HT1080 (cell line): Measurements from ENCODE around the gene STH. TPM values are rescaled to one million over a fixed set of nuclear protein-coding genes. Genes with fewer than 3 reads are reported as not detected.
"Not testable (repeated sequence)": the region's sequence is repeated elsewhere in the genome, so short reads cannot be mapped to it uniquely, and the experiment has no call there.

Experiments used
- DNase-seq: peaks from one replicate; pipeline ENCODE4 v3.0.0-alpha.2; 2015; ENCODE audit warnings: low read depth
- total RNA-seq: library from RNA; depleted of rRNA; stranded (reverse); fragments of >200 nt; shearing (Covaris generic); gene quantifications from 2 replicates; pipeline ENCODE4 v1.2.3, GENCODE V29; 2014

The STH gene
- total RNA-seq, 1 experiment from 2014 or later, result not detected

DNA sequence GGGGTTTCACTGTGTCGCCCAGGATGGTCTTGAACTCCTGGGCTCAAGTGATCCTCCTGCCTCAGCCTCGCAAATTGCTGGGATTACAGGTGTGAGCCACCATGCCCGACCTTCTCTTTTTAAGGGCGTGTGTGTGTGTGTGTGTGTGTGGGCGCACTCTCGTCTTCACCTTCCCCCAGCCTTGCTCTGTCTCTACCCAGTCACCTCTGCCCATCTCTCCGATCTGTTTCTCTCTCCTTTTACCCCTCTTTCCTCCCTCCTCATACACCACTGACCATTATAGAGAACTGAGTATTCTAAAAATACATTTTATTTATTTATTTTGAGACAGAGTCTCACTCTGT, 3.9 kb downstream of the STH start:
- no peak for DNase-seq

DNA sequence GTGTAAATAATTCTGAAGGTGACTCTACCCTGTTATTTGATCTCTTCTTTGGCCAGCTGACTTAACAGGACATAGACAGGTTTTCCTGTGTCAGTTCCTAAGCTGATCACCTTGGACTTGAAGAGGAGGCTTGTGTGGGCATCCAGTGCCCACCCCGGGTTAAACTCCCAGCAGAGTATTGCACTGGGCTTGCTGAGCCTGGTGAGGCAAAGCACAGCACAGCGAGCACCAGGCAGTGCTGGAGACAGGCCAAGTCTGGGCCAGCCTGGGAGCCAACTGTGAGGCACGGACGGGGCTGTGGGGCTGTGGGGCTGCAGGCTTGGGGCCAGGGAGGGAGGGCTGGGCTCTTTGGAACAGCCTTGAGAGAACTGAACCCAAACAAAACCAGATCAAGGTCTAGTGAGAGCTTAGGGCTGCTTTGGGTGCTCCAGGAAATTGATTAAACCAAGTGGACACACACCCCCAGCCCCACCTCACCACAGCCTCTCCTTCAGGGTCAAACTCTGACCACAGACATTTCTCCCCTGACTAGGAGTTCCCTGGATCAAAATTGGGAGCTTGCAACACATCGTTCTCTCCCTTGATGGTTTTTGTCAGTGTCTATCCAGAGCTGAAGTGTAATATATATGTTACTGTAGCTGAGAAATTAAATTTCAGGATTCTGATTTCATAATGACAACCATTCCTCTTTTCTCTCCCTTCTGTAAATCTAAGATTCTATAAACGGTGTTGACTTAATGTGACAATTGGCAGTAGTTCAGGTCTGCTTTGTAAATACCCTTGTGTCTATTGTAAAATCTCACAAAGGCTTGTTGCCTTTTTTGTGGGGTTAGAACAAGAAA, 5.1 kb downstream of the STH start:
- peak; percentile 13 for DNase-seq

DNA sequence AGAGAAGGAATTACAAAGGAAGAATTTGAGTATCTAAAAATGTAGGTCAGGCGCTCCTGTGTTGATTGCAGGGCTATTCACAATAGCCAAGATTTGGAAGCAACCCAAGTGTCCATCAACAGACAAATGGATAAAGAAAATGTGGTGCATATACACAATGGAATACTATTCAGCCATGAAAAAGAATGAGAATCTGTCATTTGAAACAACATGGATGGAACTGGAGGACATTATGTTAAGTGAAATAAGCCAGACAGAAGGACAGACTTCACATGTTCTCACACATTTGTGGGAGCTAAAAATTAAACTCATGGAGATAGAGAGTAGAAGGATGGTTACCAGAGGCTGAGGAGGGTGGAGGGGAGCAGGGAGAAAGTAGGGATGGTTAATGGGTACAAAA, 7.0 kb downstream of the STH start:
- DNase-seq, result not testable (repeated sequence)

DNA sequence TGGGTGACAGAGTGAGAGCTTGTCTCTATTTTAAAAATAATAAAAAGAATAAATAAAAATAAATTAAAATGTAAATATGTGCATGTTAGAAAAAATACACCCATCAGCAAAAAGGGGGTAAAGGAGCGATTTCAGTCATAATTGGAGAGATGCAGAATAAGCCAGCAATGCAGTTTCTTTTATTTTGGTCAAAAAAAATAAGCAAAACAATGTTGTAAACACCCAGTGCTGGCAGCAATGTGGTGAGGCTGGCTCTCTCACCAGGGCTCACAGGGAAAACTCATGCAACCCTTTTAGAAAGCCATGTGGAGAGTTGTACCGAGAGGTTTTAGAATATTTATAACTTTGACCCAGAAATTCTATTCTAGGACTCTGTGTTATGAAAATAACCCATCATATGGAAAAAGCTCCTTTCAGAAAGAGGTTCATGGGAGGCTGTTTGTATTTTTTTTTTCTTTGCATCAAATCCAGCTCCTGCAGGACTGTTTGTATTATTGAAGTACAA, 8.5 kb downstream of the STH start:
- no peak for DNase-seq

DNA sequence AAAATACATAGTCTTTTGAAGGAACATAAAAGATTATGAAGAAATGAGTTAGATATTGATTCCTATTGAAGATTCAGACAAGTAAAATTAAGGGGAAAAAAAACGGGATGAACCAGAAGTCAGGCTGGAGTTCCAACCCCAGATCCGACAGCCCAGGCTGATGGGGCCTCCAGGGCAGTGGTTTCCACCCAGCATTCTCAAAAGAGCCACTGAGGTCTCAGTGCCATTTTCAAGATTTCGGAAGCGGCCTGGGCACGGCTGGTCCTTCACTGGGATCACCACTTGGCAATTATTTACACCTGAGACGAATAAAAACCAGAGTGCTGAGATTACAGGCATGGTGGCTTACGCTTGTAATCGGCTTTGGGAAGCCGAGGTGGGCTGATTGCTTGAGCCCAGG, 9.5 kb downstream of the STH start:
- no peak for DNase-seq

DNA sequence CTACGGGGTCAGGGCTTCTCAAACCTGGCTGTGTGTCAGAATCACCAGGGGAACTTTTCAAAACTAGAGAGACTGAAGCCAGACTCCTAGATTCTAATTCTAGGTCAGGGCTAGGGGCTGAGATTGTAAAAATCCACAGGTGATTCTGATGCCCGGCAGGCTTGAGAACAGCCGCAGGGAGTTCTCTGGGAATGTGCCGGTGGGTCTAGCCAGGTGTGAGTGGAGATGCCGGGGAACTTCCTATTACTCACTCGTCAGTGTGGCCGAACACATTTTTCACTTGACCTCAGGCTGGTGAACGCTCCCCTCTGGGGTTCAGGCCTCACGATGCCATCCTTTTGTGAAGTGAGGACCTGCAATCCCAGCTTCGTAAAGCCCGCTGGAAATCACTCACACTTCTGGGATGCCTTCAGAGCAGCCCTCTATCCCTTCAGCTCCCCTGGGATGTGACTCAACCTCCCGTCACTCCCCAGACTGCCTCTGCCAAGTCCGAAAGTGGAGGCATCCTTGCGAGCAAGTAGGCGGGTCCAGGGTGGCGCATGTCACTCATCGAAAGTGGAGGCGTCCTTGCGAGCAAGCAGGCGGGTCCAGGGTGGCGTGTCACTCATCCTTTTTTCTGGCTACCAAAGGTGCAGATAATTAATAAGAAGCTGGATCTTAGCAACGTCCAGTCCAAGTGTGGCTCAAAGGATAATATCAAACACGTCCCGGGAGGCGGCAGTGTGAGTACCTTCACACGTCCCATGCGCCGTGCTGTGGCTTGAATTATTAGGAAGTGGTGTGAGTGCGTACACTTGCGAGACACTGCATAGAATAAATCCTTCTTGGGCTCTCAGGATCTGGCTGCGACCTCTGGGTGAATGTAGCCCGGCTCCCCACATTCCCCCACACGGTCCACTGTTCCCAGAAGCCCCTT, 10.9 kb downstream of the STH start:
- DNase-seq, result peak; percentile 80

DNA sequence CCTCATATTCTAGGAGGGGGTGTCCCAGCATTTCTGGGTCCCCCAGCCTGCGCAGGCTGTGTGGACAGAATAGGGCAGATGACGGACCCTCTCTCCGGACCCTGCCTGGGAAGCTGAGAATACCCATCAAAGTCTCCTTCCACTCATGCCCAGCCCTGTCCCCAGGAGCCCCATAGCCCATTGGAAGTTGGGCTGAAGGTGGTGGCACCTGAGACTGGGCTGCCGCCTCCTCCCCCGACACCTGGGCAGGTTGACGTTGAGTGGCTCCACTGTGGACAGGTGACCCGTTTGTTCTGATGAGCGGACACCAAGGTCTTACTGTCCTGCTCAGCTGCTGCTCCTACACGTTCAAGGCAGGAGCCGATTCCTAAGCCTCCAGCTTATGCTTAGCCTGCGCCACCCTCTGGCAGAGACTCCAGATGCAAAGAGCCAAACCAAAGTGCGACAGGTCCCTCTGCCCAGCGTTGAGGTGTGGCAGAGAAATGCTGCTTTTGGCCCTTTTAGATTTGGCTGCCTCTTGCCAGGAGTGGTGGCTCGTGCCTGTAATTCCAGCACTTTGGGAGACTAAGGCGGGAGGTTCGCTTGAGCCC, 11.6 kb downstream of the STH start:
- no peak for DNase-seq

DNA sequence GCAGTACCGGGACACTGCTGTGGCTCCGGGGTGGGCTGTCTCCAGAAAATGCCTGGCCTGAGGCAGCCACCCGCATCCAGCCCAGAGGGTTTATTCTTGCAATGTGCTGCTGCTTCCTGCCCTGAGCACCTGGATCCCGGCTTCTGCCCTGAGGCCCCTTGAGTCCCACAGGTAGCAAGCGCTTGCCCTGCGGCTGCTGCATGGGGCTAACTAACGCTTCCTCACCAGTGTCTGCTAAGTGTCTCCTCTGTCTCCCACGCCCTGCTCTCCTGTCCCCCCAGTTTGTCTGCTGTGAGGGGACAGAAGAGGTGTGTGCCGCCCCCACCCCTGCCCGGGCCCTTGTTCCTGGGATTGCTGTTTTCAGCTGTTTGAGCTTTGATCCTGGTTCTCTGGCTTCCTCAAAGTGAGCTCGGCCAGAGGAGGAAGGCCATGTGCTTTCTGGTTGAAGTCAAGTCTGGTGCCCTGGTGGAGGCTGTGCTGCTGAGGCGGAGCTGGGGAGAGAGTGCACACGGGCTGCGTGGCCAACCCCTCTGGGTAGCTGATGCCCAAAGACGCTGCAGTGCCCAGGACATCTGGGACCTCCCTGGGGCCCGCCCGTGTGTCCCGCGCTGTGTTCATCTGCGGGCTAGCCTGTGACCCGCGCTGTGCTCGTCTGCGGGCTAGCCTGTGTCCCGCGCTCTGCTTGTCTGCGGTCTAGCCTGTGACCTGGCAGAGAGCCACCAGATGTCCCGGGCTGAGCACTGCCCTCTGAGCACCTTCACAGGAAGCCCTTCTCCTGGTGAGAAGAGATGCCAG, 12.9 kb downstream of the STH start:
- DNase-seq, result no peak

DNA sequence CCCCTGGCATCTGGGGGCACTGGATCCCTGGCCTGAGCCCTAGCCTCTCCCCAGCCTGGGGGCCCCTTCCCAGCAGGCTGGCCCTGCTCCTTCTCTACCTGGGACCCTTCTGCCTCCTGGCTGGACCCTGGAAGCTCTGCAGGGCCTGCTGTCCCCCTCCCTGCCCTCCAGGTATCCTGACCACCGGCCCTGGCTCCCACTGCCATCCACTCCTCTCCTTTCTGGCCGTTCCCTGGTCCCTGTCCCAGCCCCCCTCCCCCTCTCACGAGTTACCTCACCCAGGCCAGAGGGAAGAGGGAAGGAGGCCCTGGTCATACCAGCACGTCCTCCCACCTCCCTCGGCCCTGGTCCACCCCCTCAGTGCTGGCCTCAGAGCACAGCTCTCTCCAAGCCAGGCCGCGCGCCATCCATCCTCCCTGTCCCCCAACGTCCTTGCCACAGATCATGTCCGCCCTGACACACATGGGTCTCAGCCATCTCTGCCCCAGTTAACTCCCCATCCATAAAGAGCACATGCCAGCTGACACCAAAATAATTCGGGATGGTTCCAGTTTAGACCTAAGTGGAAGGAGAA, 13.5 kb downstream of the STH start:
- no peak for DNase-seq

DNA sequence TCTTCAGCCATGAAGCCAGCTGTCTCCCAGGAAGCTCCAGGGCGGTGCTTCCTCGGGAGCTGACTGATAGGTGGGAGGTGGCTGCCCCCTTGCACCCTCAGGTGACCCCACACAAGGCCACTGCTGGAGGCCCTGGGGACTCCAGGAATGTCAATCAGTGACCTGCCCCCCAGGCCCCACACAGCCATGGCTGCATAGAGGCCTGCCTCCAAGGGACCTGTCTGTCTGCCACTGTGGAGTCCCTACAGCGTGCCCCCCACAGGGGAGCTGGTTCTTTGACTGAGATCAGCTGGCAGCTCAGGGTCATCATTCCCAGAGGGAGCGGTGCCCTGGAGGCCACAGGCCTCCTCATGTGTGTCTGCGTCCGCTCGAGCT, 14.1 kb downstream of the STH start:
- DNase-seq, result no peak

DNA sequence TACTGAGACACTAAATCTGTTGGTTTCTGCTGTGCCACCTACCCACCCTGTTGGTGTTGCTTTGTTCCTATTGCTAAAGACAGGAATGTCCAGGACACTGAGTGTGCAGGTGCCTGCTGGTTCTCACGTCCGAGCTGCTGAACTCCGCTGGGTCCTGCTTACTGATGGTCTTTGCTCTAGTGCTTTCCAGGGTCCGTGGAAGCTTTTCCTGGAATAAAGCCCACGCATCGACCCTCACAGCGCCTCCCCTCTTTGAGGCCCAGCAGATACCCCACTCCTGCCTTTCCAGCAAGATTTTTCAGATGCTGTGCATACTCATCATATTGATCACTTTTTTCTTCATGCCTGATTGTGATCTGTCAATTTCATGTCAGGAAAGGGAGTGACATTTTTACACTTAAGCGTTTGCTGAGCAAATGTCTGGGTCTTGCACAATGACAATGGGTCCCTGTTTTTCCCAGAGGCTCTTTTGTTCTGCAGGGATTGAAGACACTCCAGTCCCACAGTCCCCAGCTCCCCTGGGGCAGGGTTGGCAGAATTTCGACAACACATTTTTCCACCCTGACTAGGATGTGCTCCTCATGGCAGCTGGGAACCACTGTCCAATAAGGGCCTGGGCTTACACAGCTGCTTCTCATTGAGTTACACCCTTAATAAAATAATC, 14.6 kb downstream of the STH start:
- DNase-seq, result no peak

DNA sequence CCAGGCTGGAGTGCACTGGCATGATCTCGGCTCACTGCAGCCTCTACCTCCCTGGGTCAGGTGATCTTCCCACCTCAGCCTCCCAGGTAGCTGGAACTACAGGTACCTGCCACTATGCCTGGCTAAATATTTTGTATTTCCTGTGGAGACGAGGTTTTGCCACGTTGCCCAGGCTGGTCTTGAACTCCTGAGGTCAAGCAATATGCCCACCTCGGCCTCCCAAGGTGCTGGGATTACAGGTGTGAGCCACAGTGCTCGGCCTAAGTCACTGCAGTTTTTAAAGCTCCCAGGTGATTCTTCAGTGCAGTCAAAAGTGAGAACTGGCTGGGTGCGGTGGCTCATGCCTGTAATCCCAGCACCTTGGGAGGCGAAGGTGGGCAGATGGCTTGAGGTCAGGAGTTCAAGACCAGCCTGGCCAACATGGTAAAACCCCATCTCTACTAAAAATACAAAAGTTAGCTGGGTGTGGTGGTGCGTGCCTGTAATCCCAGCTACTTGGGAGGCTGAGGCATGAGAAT, 20.4 kb downstream of the STH start:
- DNase-seq, result not testable (repeated sequence)

DNA sequence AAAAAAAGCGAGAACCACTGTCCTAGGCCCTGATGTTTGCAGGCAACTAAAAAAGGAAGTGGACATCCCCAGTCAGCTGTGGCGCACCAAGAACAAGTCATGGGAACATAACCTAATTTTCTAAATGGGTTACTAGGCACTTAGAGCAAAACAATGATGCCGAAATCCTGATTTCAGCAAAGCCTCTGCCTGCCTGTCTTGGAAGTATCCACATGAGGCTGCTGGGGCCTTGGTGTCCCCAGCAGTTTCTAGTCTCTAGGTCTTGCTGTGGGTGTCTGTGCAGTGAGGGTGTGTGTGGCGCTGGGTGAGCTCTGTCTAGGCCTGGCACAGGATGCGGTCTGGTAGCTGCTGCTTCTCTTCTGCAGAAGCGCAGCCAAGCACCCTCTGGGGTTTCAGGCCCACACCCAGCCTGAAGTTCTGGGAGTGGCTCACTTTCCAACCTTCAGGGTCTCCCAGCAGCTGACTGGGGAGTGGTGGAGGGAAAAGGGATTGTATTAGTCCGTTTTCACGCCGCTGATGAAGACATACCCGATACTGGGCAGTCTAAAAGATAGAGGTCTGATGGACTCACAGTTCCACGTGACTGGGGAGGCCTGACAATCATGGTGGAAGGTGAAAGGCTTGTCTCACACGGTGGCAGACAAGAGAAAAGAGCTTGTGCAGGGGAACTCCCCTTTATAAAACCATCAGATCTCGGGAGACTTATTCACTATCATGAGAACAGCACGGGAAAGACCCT, 21.1 kb downstream of the STH start:
- DNase-seq, result no peak

DNA sequence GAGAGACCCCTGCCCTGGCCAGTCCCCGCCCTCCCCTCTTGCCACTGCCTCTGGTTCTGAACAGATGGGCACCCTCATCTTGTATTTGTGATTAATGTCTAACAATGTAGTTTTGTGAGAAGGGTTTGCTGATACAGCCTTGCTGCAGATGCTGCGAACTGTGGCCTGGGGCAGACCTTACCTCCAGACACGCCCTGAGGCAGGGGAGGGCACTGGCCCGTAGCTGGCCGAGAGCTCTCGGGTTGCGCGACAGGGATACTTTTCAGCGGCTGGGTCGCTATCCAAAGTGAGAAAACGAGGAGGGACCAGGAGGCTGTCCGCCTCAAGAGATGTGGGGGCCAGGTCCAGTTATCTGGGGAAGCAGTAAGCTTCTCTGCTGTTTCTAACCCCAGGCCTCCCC, 21.9 kb downstream of the STH start:
- no peak for DNase-seq

DNA sequence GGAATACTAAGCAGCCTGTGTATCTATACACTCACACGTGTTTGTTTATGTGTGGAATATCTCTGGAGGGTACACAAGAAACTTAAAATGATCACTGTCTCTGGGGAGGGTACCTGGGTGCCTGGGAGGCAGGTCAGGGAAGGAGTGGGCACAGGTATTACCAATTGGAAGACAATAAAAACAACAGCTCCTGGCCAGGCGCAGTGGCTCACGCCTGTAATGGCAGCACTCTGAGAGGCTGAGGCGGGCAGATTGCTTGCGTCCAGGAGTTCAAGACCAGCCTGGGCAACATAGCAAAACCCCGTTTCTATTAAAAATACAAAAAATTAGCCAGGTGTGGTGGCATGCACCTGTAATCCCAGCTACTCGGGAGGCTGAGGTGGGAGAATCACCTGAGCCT, 24.3 kb downstream of the STH start:
- not testable (repeated sequence) for DNase-seq

DNA sequence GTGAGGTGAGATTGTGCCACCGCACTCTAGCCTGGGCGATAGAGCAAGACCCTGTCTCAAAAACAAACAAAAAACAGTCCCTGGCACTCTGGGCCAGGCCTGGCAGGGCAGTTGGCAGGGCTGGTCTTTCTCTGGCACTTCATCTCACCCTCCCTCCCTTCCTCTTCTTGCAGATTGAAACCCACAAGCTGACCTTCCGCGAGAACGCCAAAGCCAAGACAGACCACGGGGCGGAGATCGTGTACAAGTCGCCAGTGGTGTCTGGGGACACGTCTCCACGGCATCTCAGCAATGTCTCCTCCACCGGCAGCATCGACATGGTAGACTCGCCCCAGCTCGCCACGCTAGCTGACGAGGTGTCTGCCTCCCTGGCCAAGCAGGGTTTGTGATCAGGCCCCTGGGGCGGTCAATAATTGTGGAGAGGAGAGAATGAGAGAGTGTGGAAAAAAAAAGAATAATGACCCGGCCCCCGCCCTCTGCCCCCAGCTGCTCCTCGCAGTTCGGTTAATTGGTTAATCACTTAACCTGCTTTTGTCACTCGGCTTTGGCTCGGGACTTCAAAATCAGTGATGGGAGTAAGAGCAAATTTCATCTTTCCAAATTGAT, 24.8 kb downstream of the STH start:
- DNase-seq, result no peak

DNA sequence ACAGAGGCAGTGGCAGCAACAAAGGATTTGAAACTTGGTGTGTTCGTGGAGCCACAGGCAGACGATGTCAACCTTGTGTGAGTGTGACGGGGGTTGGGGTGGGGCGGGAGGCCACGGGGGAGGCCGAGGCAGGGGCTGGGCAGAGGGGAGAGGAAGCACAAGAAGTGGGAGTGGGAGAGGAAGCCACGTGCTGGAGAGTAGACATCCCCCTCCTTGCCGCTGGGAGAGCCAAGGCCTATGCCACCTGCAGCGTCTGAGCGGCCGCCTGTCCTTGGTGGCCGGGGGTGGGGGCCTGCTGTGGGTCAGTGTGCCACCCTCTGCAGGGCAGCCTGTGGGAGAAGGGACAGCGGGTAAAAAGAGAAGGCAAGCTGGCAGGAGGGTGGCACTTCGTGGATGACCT, 25.5 kb downstream of the STH start:
- DNase-seq, result no peak

DNA sequence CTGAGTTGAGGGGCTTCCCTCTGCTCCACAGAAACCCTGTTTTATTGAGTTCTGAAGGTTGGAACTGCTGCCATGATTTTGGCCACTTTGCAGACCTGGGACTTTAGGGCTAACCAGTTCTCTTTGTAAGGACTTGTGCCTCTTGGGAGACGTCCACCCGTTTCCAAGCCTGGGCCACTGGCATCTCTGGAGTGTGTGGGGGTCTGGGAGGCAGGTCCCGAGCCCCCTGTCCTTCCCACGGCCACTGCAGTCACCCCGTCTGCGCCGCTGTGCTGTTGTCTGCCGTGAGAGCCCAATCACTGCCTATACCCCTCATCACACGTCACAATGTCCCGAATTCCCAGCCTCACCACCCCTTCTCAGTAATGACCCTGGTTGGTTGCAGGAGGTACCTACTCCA, 26.0 kb downstream of the STH start:
- no peak for DNase-seq
